A673 (cell line): ENCODE measurements around the gene LMCD1. TPM values are rescaled to one million over a fixed set of nuclear protein-coding genes. Genes with fewer than 3 reads are reported as not detected.

ENCODE experiments used
- BruUV-seq: library from RNA; stranded (reverse); fragments of 400-500 nt; replicated peaks from 2 replicates; lab custom pipeline; 2021; lab: Mats Ljungman, UMichigan
- CTCF ChIA-PET: fragments of 300-600 bp; sonication (Branson Sonifier 250); formaldehyde crosslinking; loops from one replicate; lab custom pipeline; 2022; ENCODE audit warnings: antibody characterized with exemption; lab: Charles Lee
- POLR2A ChIA-PET: fragments of 300-600 bp; sonication (Branson Sonifier 250); formaldehyde crosslinking; loops from one replicate; lab custom pipeline; 2022; ENCODE audit warnings: antibody characterized with exemption; ENCODE audit not compliant: low non-redundant PET; lab: Charles Lee
- DNase-seq: peaks from one replicate; pipeline ENCODE4 v3.0.0-alpha.2; 2015; ENCODE audit warnings: low spot score
- H3K27ac ChIP-seq: fragments of 200-600 bp; sonication (generic); 2 replicates; pipeline ENCODE4 v1.5.1; 2016; ENCODE audit warnings: mixed run types, low read depth, mild to moderate bottlenecking, mixed read lengths, antibody characterized with exemption, low read length; ENCODE audit not compliant: poor library complexity, severe bottlenecking
- H3K27me3 ChIP-seq: fragments of 200-600 bp; sonication (generic); replicated peaks from 2 replicates; pipeline ENCODE4 v1.6.1; 2017; ENCODE audit warnings: mixed run types, low read depth, mild to moderate bottlenecking, mixed read lengths, antibody characterized with exemption, low read length; ENCODE audit not compliant: insufficient read depth, poor library complexity
- H3K36me3 ChIP-seq: fragments of 200-600 bp; sonication (generic); 2 replicates; pipeline ENCODE4 v1.6.1; 2016; ENCODE audit warnings: mixed run types, mild to moderate bottlenecking, mixed read lengths, antibody characterized with exemption, low read length; ENCODE audit not compliant: insufficient read depth, poor library complexity, severe bottlenecking
- H3K4me1 ChIP-seq: fragments of 200-600 bp; sonication (generic); 2 replicates; pipeline ENCODE4 v1.6.1; 2017; ENCODE audit warnings: mixed run types, mild to moderate bottlenecking, mixed read lengths, antibody characterized with exemption, low read length; ENCODE audit not compliant: insufficient read depth, poor library complexity, severe bottlenecking
- H3K4me3 ChIP-seq: fragments of 200-600 bp; sonication (generic); 2 replicates; pipeline ENCODE4 v1.5.1; 2016; ENCODE audit warnings: low read depth, mixed run types, mild to moderate bottlenecking, mixed read lengths, low read length; ENCODE audit not compliant: poor library complexity, severe bottlenecking
- H3K9me3 ChIP-seq: fragments of 200-600 bp; sonication (generic); 2 replicates; pipeline ENCODE4 v1.6.1; 2016; ENCODE audit warnings: mixed run types, low read depth, mild to moderate bottlenecking, mixed read lengths, antibody characterized with exemption, low read length; ENCODE audit not compliant: poor library complexity, severe bottlenecking
- EZH2 ChIP-seq: fragments of 200-600 bp; sonication (generic); IDR thresholded peaks from 2 replicates; pipeline ENCODE4 v1.6.1; 2017; ENCODE audit warnings: borderline replicate concordance, low read depth, mild to moderate bottlenecking, mixed read lengths, antibody characterized with exemption, low read length; ENCODE audit not compliant: poor library complexity, severe bottlenecking
- intact Hi-C: fragments of 100-400 bp; cut with micrococcal nuclease; formaldehyde crosslinking; loops from one replicate; pipeline ENCODE4 v1.10.0; 2022; ENCODE audit not compliant: unreplicated experiment
- total RNA-seq: library from RNA; stranded (reverse); gene quantifications from 2 replicates; pipeline ENCODE4 v1.2.3, GENCODE V29; 2021
- TF ChIP-seq, protein P1 (sequence below): fragments of 300-800, 200-600 bp; sonication (generic); conservative IDR thresholded peaks from 2 replicates; pipeline ENCODE4 v1.5.1; 2017; ENCODE audit warnings: low read depth, mild to moderate bottlenecking, antibody characterized with exemption, low read length, moderate library complexity, mixed read lengths

The LMCD1 gene
- total RNA-seq, 1 experiment from 2014 or later: 4.3 TPM

DNA sequence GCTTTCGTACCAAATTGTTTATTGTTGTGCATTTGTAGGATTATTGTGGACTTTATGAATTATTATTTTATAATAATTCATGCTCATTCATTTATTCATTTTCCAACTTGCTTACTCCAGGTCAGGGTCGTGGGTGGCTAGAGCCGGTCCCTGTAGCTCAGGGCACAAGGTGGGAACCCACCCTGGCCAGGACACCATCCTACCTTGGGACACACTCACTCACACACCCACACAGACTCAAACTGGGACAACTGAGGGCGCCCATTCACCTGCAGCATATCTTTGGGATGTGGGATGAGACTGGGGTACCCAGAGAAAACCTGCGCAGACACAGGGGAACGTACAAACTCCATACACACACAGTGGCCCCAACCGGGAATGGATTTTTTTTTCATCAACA, 102.4 kb downstream of the LMCD1 start:
- ChIA-PET POLR2A (no interaction called here), CTCF (no interaction called here)
- no peaks in the 10 kb centered on the region for H3K27me3 ChIP-seq
- no peak overlapping the region for H3K27ac ChIP-seq
- intact Hi-C loops: no loop called here
- no peaks in the 10 kb centered on the region for H3K9me3 ChIP-seq
- H3K4me1 ChIP-seq: no peaks in the 10 kb centered on the region
- TF ChIP-seq, protein P1, sequence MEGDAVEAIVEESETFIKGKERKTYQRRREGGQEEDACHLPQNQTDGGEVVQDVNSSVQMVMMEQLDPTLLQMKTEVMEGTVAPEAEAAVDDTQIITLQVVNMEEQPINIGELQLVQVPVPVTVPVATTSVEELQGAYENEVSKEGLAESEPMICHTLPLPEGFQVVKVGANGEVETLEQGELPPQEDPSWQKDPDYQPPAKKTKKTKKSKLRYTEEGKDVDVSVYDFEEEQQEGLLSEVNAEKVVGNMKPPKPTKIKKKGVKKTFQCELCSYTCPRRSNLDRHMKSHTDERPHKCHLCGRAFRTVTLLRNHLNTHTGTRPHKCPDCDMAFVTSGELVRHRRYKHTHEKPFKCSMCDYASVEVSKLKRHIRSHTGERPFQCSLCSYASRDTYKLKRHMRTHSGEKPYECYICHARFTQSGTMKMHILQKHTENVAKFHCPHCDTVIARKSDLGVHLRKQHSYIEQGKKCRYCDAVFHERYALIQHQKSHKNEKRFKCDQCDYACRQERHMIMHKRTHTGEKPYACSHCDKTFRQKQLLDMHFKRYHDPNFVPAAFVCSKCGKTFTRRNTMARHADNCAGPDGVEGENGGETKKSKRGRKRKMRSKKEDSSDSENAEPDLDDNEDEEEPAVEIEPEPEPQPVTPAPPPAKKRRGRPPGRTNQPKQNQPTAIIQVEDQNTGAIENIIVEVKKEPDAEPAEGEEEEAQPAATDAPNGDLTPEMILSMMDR: no peak
- no peak for TF ChIP-seq EZH2
- DNase-seq: no peak
- H3K36me3 ChIP-seq: no peaks in the 10 kb centered on the region
- BruUV-seq: no TSS peak
- H3K4me3 ChIP-seq: no peak overlapping the region

DNA sequence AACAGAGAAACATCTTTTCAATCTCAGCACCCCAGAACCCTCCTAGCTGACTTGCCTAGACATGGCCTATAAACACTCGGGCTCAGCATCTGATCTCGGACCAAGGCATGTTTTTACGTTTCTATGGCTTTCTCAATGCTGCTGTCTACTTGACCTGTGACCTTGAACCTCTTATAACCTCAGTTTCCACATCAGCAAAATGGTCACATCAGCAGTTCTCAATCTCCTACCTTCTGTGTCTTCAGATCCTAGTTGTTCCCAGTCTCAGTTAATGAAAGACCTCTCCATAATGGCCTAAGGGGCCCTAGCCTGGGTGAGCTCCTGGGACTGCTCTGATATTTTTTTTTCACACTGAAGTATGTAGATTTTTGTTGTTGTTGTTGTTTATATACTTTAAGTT, 103.4 kb downstream of the LMCD1 start:
- Histone ChIP-seq H3K4me1 (no peaks in the 10 kb centered on the region), H3K27me3 (no peaks in the 10 kb centered on the region), H3K9me3 (no peaks in the 10 kb centered on the region), H3K4me3 (no peak overlapping the region), H3K36me3 (no peaks in the 10 kb centered on the region), H3K27ac (no peak overlapping the region)
- POLR2A ChIA-PET: no interaction called here
- TF ChIP-seq EZH2: no peak
- TF ChIP-seq, protein P1: no peak
- CTCF ChIA-PET: no interaction called here
- DNase-seq: no peak
- no TSS peak for BruUV-seq
- intact Hi-C loops: no loop called here

DNA sequence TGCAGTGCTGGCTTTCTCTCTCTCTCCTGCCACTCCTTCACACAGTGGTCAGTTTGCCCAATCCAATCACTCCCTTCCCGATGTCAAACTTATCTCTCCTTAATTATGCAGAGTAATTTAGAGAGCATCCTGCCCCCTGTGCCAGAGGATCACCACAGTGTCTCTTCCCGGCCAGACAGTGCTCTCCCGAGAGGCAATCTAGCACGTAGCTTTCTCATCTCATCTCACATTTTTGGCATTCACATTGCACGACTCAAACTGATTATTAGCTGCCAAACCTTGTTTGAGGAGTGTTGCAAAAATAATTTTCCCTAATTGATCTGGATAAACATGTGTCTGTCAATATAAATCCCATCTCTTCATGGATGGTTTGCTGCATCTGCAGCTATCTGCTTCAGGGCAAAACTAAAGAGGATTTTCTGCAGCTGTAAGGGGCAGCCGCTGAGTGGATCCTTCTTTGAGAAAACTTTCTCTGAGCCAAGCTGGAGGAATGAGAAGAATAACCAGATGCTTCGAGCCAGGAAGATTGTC, 105.1 kb downstream of the LMCD1 start:
- CTCF ChIA-PET: no interaction called here
- Histone ChIP-seq H3K4me3 (no peak overlapping the region), H3K9me3 (no peaks in the 10 kb centered on the region), H3K4me1 (no peaks in the 10 kb centered on the region), H3K27ac (no peak overlapping the region), H3K27me3 (no peaks in the 10 kb centered on the region), H3K36me3 (no peaks in the 10 kb centered on the region)
- no TSS peak for BruUV-seq
- TF ChIP-seq, protein P1: no peak
- no peak for TF ChIP-seq EZH2
- intact Hi-C loops: no loop called here
- POLR2A ChIA-PET: no interaction called here
- DNase-seq: no peak
